Uterus (tissue), 4 donors: Measurements from ENCODE around the gene OR9G1. TPM values are rescaled to one million over a fixed set of nuclear protein-coding genes. Genes with fewer than 3 reads are reported as not detected.
"Not testable (repeated sequence)": the region's sequence is repeated elsewhere in the genome, so short reads cannot be mapped to it uniquely, and the experiment has no call there.

Source experiments
- DNase-seq, 2 donors: peaks; one replicate each; pipeline ENCODE4 v3.0.0-alpha.2; 2019 to 2020
- H3K27ac ChIP-seq, 2 donors: fragments of 200-600 bp; sonication (generic); 1 replicate in 1 of 2; 2 replicates in 1 of 2; pipeline ENCODE4 v1.5.1; 2016 to 2018
- H3K27me3 ChIP-seq, 2 donors: fragments of 200-600 bp; sonication (generic); one replicate each; pipeline ENCODE4 v1.5.1; 2018 to 2019; ENCODE audit warnings: control low read depth in 1 of 2
- H3K36me3 ChIP-seq, 2 donors: fragments of 200-600 bp; sonication (generic); one replicate each; pipeline ENCODE4 v1.5.1; 2019; ENCODE audit warnings: control low read depth in 1 of 2
- H3K4me1 ChIP-seq, 2 donors: fragments of 200-600 bp; sonication (generic); one replicate each; pipeline ENCODE4 v1.5.1; 2018 to 2019; ENCODE audit warnings: control low read depth in 1 of 2
- H3K4me3 ChIP-seq, 2 donors: fragments of 200-600 bp; sonication (generic); 1 replicate in 1 of 2; 2 replicates in 1 of 2; pipeline ENCODE4 v1.5.1; 2018 to 2019; ENCODE audit warnings: mild to moderate bottlenecking in 1 of 2
- H3K9me3 ChIP-seq, 2 donors: fragments of 200-600 bp; sonication (generic); one replicate each; pipeline ENCODE4 v1.5.1; 2019; ENCODE audit warnings: control low read depth in 1 of 2
- CTCF ChIP-seq, 4 experiments: fragments of 200-600 bp in 2 of 4; fragments of 450-650 bp in 2 of 4; sonication (generic) in 2 of 4; IDR thresholded peaks; one replicate each; pipeline ENCODE4 v1.5.1; 2016 to 2019; ENCODE audit warnings: antibody characterized with exemption in 4 of 4, mild to moderate bottlenecking in 2 of 4, moderate library complexity in 1 of 4
- POLR2A ChIP-seq, 2 donors: fragments of 450-650 bp; IDR thresholded peaks; one replicate each; pipeline ENCODE4 v1.6.1; 2016; ENCODE audit warnings: antibody characterized with exemption in 2 of 2, mild to moderate bottlenecking in 1 of 2, moderate library complexity in 1 of 2
- intact Hi-C: fragments of 100-400 bp; cut with DNase I; formaldehyde crosslinking; loops from one replicate; pipeline ENCODE4 v1.15.1; 2023; ENCODE audit warnings: low total_unique reads
- total RNA-seq, 4 donors: library from RNA; depleted of rRNA in 3 of 4; stranded (reverse); fragments of >200 nt in 3 of 4; gene quantifications; one replicate each; pipeline versions ENCODE4 v1.1.0 to v1.2.4, GENCODE V29; 2014 to 2023
- donor health status: DM: yes; HTN: yes; CAD: no.

OR9G1 gene, protein sequence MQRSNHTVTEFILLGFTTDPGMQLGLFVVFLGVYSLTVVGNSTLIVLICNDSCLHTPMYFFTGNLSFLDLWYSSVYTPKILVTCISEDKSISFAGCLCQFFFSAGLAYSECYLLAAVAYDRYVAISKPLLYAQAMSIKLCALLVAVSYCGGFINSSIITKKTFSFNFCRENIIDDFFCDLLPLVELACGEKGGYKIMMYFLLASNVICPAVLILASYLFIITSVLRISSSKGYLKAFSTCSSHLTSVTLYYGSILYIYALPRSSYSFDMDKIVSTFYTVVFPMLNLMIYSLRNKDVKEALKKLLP
- not detected for total RNA-seq

DNA sequence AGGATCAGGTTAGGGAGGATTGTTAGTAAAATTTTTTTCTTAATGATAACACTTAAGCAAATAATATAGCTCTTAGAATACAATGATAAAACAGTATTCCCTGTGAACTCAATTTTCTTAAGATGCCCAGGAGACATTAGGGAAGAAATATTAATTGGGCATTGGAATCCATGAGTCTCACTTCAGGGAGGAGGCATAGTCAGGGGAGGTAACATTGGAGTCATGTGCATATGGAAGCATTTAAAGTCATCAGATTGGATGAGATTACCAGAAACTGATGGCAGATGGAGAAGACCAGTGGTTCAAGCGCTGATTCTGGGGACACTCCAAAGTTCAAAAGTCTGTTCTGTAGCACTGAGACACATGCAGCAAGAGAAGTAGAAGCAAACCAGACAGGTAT, at the start of gene OR9G1:
TSS of gene OR9G1 (plus strand) at position 301 of the 400 bp plus-strand sequence. CDS start 1,293 bp downstream, outside the sequence.
- no peak for DNase-seq
- TF ChIP-seq POLR2A (IDR thresholded peaks at IDR 0.05) (no peak), CTCF (IDR thresholded peaks at IDR 0.05) (no peak)
- Histone ChIP-seq H3K9me3 (no peaks in the 10 kb centered on the region), H3K36me3 (no peaks in the 10 kb centered on the region), H3K4me3 (no peak within 1 kb of the TSS), H3K27me3 (no peaks in the 10 kb centered on the region), H3K27ac (no peak within 1 kb of the TSS), H3K4me1 (no peaks in the 10 kb centered on the region)
- intact Hi-C loops, result no loop called here

DNA sequence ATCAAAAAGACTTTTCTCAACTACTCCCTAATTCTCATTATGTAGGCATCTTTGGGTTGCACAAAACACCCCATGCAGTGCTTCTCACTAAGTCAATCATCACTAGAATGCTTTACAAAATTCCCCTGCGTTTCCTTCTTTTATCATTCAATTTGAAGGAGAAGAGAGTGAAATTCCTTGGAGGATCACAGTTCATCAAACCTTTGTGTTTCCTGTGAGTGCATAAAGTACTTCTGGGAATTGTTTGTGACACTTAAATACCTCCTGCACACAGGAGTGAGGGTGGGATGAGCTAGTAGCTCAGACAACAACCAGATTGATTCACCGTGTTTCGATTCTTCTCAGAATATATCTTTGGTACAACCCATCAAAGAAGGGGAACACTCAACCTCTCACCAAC, 39.1 kb upstream of the OR9G1 start:
- Histone ChIP-seq H3K27me3 (no peaks in the 10 kb centered on the region), H3K36me3 (no peaks in the 10 kb centered on the region), H3K4me1 (no peaks in the 10 kb centered on the region), H3K4me3 (no peak overlapping the region), H3K9me3 (no peaks in the 10 kb centered on the region), H3K27ac (no peak overlapping the region)
- DNase-seq, result no peak
- no peak for TF ChIP-seq POLR2A (IDR thresholded peaks at IDR 0.05)
- no peak for TF ChIP-seq CTCF (IDR thresholded peaks at IDR 0.05)
- intact Hi-C loops, result no loop called here

DNA sequence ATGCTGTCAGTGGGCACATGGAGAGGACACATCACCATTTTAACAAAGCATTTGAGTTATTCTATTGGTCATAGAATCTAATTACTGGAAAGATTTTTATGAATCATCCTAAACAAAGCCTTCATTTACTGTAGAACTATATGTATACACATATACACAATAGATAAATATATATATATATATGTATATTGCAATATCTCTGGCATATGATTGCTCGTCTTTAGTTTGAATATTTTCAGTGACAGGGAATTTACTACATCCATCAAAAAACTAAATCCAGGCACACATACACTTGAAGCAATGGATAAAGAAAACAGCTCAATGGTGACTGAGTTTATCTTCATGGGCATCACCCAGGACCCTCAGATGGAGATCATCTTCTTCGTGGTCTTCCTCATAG, 35.5 kb upstream of the OR9G1 start, which contains the start of gene OR5AR1:
TSS of gene OR5AR1 (plus strand) at position 301 of the 400 bp plus-strand sequence. CDS start at position 301, 0 bp downstream.
- Histone ChIP-seq H3K4me3 (no peak within 1 kb of the TSS), H3K27ac (no peak within 1 kb of the TSS), H3K9me3 (no peaks in the 10 kb centered on the region), H3K27me3 (no peaks in the 10 kb centered on the region), H3K4me1 (no peaks in the 10 kb centered on the region), H3K36me3 (no peaks in the 10 kb centered on the region)
- intact Hi-C loops, result no loop called here
- DNase-seq, result no peak
- TF ChIP-seq CTCF (IDR thresholded peaks at IDR 0.05) (no peak), POLR2A (IDR thresholded peaks at IDR 0.05) (no peak)

DNA sequence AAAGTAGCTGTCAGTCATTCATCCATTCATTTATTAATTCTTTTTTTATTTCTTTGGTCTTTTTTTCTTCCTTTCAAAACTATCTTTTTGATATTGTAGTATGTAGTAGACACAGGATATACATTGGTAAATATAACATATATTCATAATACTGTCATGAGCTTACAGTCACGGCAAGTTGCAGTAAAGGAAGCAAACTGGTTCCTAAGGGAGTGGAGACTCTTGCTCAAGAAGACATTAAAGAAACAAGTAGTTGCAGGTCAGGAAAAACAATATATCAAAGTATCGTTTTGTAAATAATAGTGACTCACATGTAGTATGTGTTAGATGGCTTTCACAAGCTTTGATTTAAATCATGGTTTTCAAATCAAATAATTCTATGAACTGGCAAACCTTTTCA, 27.9 kb upstream of the OR9G1 start:
- Histone ChIP-seq H3K4me3 (no peak overlapping the region), H3K36me3 (no peaks in the 10 kb centered on the region), H3K4me1 (no peaks in the 10 kb centered on the region), H3K27me3 (no peaks in the 10 kb centered on the region), H3K9me3 (no peaks in the 10 kb centered on the region), H3K27ac (no peak overlapping the region)
- DNase-seq, result no peak
- no peak for TF ChIP-seq POLR2A (IDR thresholded peaks at IDR 0.05)
- TF ChIP-seq CTCF (IDR thresholded peaks at IDR 0.05), result no peak
- intact Hi-C loops, result no loop called here

- Histone ChIP-seq H3K27me3 (no peaks in the 10 kb centered on the region), H3K4me1 (no peaks in the 10 kb centered on the region), H3K36me3 (no peaks in the 10 kb centered on the region), H3K9me3 (no peaks in the 10 kb centered on the region), H3K4me3 (no peak overlapping the region), H3K27ac (no peak overlapping the region)
- TF ChIP-seq CTCF (IDR thresholded peaks at IDR 0.05), result no peak
- TF ChIP-seq POLR2A (IDR thresholded peaks at IDR 0.05), result no peak
- intact Hi-C loops, result no loop called here
- DNase-seq, result no peak
These were observed 10.3 kb upstream of the OR9G1 start for GRCh38 chr11:56688554-56689100.

- intact Hi-C loops, DNase-seq, H3K9me3 ChIP-seq, H3K36me3 ChIP-seq, H3K4me3 ChIP-seq, H3K4me1 ChIP-seq, H3K27me3 ChIP-seq, H3K27ac ChIP-seq: not testable (repeated sequence)
These were observed 7.7 kb upstream of the OR9G1 start for GRCh38 chr11:56691179-56691578.
